Subcutaneous adipose tissue (tissue), 4 donors: Measurements from ENCODE around the gene NHEJ1. TPM values are rescaled to one million over a fixed set of nuclear protein-coding genes. Genes with fewer than 3 reads are reported as not detected.

Experiments used
- CTCF ChIP-seq: fragments of 450-650 bp; IDR thresholded peaks from one replicate; pipeline ENCODE4 v1.5.1; 2016; ENCODE audit warnings: low read depth, mild to moderate bottlenecking, control low read depth, antibody characterized with exemption, moderate library complexity
- total RNA-seq, 4 donors: library from RNA; depleted of rRNA; stranded (reverse); fragments of >200 nt; gene quantifications; one replicate each; pipeline ENCODE4 v1.1.0, GENCODE V29; 2016

The NHEJ1 gene
- total RNA-seq, 4 donors from 2014 or later: 14.3 to 27.7 (median 19.4) TPM

- TF ChIP-seq CTCF: no peak
These were observed 43.6 kb downstream of the NHEJ1 start for GRCh38 chr2:219116776-219117646.

DNA sequence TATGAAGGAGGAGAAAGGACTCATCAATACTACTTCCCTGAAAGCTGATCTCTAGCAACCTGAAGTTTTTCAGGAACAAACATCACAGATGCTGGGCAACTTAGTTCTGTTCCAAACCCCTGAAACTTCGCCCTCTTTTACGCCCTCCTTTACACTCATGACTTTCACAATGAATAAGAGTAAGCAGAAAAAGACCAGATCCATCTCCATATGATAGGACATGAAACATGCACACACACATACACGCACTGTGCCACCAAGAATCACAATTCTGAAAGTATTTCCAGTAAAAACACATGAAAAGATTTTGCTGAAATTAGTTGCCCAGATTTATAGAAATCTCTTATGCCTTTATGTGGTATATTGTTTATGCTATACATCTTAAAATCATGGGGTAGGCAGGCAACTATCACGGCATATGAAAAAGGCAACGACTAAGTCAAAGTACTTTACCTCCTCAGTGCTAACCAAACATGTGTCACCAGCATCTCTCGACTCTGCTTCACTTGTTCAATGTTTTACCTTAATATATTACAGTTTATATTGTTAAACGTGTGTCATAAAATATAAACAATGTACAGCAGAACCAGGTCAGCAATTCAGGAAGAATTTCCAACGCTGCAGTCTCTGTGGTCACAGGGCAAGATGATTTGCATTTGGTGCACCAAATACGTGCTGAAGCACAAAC lies 47.8 kb downstream of the NHEJ1 start:
- TF ChIP-seq CTCF: no peak

DNA sequence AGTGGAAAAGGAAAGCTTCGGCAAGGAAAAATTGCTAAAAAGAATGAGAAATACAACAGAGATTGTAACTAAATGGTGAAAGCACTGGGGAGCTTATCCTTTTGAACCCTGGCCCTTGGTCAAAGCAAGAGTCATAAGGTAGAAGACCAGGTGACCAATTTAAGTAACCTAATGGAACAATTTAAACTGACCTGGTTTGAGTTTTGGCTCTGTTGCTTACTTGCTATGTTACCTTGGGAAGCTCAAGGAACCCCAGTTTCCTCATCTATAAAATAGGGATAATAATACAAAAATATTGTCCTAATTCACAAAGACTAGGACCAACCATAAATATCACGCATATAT lies 48.6 kb downstream of the NHEJ1 start:
- TF ChIP-seq CTCF: no peak

DNA sequence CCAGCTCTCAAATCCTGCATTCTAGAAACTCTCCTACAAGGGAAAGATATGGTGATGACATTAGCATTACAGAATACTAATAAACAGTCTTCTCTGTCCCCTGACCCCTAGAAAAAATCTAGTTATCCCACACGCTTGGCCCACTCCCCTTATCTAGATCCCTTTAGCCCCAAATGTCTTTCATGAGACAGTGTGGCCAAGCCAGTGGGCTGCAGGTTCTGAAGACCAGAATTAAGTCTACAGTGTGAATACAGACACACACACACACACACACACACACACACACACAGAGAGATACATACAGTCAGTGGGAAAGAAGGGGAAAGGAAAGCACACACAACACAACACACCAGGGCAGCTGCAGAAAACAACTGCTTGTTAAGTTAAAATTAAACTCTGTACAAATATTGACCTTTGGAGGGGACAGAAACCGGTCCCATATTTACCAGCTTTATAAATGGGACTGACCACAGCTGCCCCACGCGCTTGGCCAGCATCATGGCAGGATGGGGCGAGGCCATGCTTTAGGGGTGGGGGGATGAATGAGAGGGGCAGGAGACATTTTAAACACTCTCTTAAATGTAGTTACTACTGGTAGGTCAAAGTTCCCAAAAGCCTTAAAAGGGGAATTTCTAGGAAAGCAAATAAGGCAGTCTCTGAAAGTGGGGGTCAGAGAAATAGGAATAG lies 49.1 kb downstream of the NHEJ1 start:
- TF ChIP-seq CTCF: no peak

GRCh38 chr2:219109471-219109870 lies 51.1 kb downstream of the NHEJ1 start:
- TF ChIP-seq CTCF: no peak

DNA sequence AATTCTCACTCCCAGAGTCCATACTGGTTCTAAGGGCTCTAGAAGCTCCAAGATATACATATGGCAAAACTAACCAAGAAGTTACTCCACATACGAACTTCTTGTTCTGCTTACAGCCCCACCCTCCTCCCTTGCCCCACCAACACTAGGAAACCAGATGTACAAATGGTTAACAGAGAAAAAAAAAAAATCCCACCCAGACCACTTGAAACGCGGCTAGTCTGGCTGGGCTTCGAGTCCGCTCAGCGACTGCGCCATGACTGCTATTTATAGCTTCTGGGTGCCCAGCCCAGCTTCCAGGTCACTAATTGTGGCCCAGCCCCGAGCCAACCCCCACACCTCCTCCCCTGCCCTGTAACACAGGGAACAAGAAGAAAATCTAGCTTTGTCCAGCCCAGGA lies 52.9 kb downstream of the NHEJ1 start:
- TF ChIP-seq CTCF: no peak

DNA sequence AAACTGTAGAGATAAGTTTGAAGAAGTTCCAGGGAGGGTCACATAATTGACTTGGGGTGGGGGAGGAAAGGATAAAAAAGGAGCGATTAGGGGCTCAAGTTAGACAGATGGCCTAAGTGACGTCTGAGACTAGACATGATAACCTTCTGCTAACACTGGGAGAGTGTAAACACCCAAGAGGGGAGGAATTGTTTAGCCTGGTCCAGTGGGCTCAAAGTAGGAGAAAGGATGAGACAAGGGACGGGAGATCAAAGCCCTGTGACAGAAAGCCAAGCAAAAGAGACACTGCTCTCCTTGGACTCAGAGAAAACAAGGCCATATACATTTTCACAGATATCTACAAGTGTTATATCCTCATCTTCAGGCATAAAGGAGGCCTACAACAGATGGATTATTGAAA lies 54.4 kb downstream of the NHEJ1 start:
- TF ChIP-seq CTCF: no peak
